ENCODE results near the gene WFIKKN2. TPM values are rescaled to one million over a fixed set of nuclear protein-coding genes. Genes with fewer than 3 reads are reported as not detected.

WFIKKN2 gene
- total and polyA plus RNA-seq, 2 of the 4 experiments (the other 2 are of a cell fraction), result 0.02 TPM; not detected in 1

DNA sequence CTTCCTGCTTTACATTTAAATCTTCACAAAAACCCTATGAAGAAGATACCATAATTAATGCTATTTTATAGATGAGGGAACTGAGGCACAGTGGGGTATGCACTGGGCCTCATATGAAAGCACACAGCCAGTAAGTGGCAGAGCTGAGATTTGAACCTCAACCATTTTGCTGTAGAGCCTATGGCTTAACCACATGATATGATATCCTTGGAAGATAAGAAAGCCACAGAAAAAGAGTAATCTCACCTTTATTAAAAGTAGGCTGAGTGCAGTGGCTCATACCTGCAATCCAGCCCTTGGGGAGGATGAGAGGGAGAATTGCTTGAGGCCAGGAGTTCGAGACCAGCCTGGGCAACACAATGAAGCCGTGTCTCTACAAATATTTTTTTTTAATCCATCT is 45.8 kb downstream of the WFIKKN2 start:
- no TSS peak for BruUV-seq (replicated peaks)
- H4K20me1 ChIP-seq (ENCODE audit: insufficient read depth, low read length), result no peaks in the 10 kb centered on the region
- no peak overlapping the region for H3K18ac ChIP-seq (ENCODE audit: low read depth, low read length)
- POLR2A ChIA-PET (ENCODE audit: unreplicated experiment), result no interaction called here
- no peak overlapping the region for H2BK15ac ChIP-seq (ENCODE audit: low read depth, low read length)
- H4K91ac ChIP-seq (ENCODE audit: insufficient read depth, low read depth, low read length), result no peak overlapping the region
- H3K56ac ChIP-seq (ENCODE audit: extremely low read depth, insufficient read depth, low read length), result no peak overlapping the region
- no peak overlapping the region for H2BK20ac ChIP-seq (ENCODE audit: low read depth, low read length)
- H2BK5ac ChIP-seq (ENCODE audit: low read depth, low read length, poor library complexity, severe bottlenecking), result no peak overlapping the region
- no peak overlapping the region for H3K9ac ChIP-seq (ENCODE audit: low read depth, low read length)
- H4K5ac ChIP-seq (ENCODE audit: low read depth, low read length), result no peak overlapping the region
- in situ Hi-C loops (cut with MboI; ENCODE audit: low sequenced_read_pairs), result no loop called here
- intact Hi-C loops (cut with micrococcal nuclease), result no loop called here
- H3K79me1 ChIP-seq (ENCODE audit: low read depth in 1 of 2, low read length in 2 of 2), result no peaks in the 10 kb centered on the region
- H3K36me3 ChIP-seq (ENCODE audit: control insufficient read depth, insufficient read depth, low read length), result no peaks in the 10 kb centered on the region
- no peak overlapping the region for H3K4ac ChIP-seq (ENCODE audit: low read depth, low read length)
- no peak overlapping the region for H3K4me2 ChIP-seq (ENCODE audit: low read depth, low read length)
- no peak overlapping the region for H3K14ac ChIP-seq (replicated peaks; ENCODE audit: low read depth, low read length)
- no peak for DNase-seq
- H2AK9ac ChIP-seq (replicated peaks; ENCODE audit: low read depth, low read length, poor library complexity), result no peak overlapping the region
- H3K23ac ChIP-seq (ENCODE audit: low read depth, low read length), result no peak overlapping the region
- peaks cover 3% of the 10 kb centered on the region; the same call in 1 of the 2 replicates for H3K9me1 ChIP-seq (ENCODE audit: insufficient read depth, low read length)
- H3K4me3 ChIP-seq (ENCODE audit: insufficient read depth, low read depth, low read length), result no peak overlapping the region
- H2BK120ac ChIP-seq (ENCODE audit: low read depth, low read length), result no peak overlapping the region
- H2AK5ac ChIP-seq (ENCODE audit: low read depth, low read length), result no peak overlapping the region
- H4K8ac ChIP-seq (ENCODE audit: low read depth in 2 of 2, low read length in 2 of 2), result no peak overlapping the region
- H3K27me3 ChIP-seq (ENCODE audit: control insufficient read depth, insufficient read depth, low read length), result peaks cover 4% of the 10 kb centered on the region; the same call in 1 of the 2 replicates
- CTCF ChIA-PET, result no interaction called here
- dilution Hi-C loops (cut with HindIII; ENCODE audit: low sequenced_read_pairs, unreplicated experiment), result no loop called here
- WGBS, 2 experiments (ENCODE audit: extremely low coverage in 2 of 2, insufficient read length in 1 of 2), result no CpG with 5 or more reads among the region's 2 CpGs
- peaks cover 2% of the 10 kb centered on the region for H3K9me3 ChIP-seq (ENCODE audit: control insufficient read depth, insufficient read depth, low read length)
- no peak for ATAC-seq (ENCODE audit: low read depth)
- H3K27ac ChIP-seq (ENCODE audit: insufficient read depth, low read length), result no peak overlapping the region
- TF ChIP-seq CEBPB (IDR thresholded peaks at IDR 0.05; ENCODE audit: low read depth, low read length), result no peak
- no peak for TF ChIP-seq NFE2L2 (IDR thresholded peaks at IDR 0.05; ENCODE audit: low read depth, low read length)
- no peak for TF ChIP-seq MAZ (IDR thresholded peaks at IDR 0.05; ENCODE audit: borderline replicate concordance, low read depth, low read length)
- no peak for TF ChIP-seq POLR2A (IDR thresholded peaks at IDR 0.05; ENCODE audit: low read depth, low read length)
- TF ChIP-seq RFX5 (IDR thresholded peaks at IDR 0.05; ENCODE audit: low read depth, low read length), result no peak
- TF ChIP-seq FOS (IDR thresholded peaks at IDR 0.05; ENCODE audit: low read depth, low read length), result no peak
- TF ChIP-seq, protein P1, sequence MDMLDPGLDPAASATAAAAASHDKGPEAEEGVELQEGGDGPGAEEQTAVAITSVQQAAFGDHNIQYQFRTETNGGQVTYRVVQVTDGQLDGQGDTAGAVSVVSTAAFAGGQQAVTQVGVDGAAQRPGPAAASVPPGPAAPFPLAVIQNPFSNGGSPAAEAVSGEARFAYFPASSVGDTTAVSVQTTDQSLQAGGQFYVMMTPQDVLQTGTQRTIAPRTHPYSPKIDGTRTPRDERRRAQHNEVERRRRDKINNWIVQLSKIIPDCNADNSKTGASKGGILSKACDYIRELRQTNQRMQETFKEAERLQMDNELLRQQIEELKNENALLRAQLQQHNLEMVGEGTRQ (IDR thresholded peaks at IDR 0.05; ENCODE audit: low read depth, low read length), result no peak
- TF ChIP-seq, protein P2, sequence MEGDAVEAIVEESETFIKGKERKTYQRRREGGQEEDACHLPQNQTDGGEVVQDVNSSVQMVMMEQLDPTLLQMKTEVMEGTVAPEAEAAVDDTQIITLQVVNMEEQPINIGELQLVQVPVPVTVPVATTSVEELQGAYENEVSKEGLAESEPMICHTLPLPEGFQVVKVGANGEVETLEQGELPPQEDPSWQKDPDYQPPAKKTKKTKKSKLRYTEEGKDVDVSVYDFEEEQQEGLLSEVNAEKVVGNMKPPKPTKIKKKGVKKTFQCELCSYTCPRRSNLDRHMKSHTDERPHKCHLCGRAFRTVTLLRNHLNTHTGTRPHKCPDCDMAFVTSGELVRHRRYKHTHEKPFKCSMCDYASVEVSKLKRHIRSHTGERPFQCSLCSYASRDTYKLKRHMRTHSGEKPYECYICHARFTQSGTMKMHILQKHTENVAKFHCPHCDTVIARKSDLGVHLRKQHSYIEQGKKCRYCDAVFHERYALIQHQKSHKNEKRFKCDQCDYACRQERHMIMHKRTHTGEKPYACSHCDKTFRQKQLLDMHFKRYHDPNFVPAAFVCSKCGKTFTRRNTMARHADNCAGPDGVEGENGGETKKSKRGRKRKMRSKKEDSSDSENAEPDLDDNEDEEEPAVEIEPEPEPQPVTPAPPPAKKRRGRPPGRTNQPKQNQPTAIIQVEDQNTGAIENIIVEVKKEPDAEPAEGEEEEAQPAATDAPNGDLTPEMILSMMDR (conservative IDR thresholded peaks at IDR 0.05; ENCODE audit: low read depth, low read length), result no peak
- no peak for TF ChIP-seq RAD21 (IDR thresholded peaks at IDR 0.05; ENCODE audit: low read length)
- no peak for TF ChIP-seq MAFK (IDR thresholded peaks at IDR 0.05; ENCODE audit: low read depth, low read length)
- TF ChIP-seq CHD1 (IDR thresholded peaks at IDR 0.05; ENCODE audit: low read depth, low read length), result no peak
- no peak for TF ChIP-seq BHLHE40 (IDR thresholded peaks at IDR 0.05; ENCODE audit: low read depth, low read length)
- no peak overlapping the region for H2AFZ ChIP-seq (replicated peaks; ENCODE audit: low read length, poor library complexity)
- peaks cover 3% of the 10 kb centered on the region for H3K4me1 ChIP-seq (ENCODE audit: control insufficient read depth, insufficient read depth, low read length)

Measured in IMR-90 (cell line).